Measurements from ENCODE around the gene OR6B2.
"Not testable (repeated sequence)": the region's sequence is repeated elsewhere in the genome, so short reads cannot be mapped to it uniquely, and the experiment has no call there.

The OR6B2 gene

GRCh38 chr2:240030379-240031094 is at the start of gene OR6B2:
TSS of gene OR6B2 (minus strand) at chr2:240030429. CDS start at chr2:240030429, 0 bp downstream.
- DNase-seq = no peak

- DNase-seq = no peak
Measured at GRCh38 chr2:240078631-240079030, 48.4 kb upstream of the OR6B2 start.

DNA sequence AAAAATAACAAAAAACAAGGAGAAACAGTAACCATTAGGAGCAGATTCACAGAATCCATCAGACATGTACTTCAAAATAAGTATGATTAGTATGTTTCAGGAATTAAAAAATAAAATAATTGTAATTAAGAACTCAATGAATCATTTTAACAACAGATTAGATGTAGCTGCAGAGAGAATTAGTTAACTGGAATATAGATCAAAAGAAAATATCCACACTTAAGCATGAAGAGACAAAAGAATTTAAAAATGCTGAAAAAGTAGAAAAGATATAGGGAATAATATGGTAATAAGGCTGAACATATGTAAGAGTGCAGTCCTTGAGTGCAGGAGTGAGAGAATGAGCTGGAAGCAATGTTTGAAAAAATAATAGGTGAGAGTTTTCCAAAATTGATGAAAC is 47.2 kb upstream of the OR6B2 start:
- DNase-seq = no peak

- DNase-seq = no peak
Measured at GRCh38 chr2:240074545-240074944, 44.3 kb upstream of the OR6B2 start.

- DNase-seq = no peak
Measured at GRCh38 chr2:240070907-240071306, 40.7 kb upstream of the OR6B2 start.

DNA sequence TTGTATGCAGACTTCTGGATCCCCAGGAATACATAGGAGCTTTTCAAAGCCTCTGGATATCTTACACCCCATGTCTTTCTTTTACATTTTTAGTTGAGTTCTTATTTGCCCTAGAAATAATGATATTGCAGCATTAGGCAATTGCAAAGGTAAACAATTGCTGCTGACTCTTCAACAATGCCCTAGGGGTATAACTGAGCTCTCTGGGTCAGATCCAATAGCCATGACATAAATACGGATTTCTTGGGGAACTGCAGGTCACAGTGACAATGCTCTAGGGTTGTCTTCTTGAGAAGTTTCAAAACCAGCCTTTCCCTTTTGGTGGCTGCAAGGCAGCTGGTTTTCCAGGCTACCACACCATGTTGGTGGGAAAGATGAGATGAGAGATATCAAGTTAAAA is 39.6 kb upstream of the OR6B2 start:
- no peak for DNase-seq

DNA sequence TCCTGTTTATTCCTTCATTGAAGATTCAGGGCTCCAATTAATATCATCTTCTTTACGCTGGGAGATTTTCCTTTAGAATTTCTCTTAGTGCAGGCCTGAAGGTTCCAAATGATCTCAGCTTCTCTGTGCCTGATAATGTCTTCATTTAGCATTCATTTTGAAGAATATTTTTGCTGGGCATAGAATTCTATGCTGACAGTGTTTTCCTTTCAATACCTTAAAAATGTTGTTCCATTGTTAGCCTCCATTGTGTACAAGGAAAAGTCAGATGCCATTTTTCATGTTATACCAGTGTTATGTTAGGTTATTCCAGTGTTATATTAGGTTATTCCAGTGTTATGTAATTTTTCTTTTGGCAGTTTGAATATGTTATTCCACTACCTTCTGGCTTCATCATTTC is 38.0 kb upstream of the OR6B2 start:
- no peak for DNase-seq

- DNase-seq = no peak
Measured at GRCh38 chr2:240066489-240066888, 36.3 kb upstream of the OR6B2 start.

DNA sequence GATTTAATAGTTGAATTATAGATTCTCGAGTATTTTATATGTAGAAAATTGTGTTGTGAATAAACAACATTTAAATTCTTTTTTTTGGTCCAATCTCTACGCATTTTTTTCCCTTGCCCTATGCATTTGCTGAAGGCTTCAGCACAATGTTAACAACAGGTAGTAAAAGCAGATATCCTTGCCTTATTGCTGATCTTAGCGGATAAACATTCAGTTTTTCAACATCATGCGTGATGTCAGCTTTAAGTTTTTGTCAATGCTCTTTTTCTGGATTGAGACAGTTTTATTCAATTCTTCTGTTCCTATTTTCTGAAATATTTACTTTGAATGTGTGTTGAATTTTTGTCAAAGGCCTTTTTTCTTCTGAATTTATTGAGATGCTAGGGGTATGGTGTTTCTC is 34.7 kb upstream of the OR6B2 start:
- DNase-seq = no peak

GRCh38 chr2:240060977-240061591 is 30.9 kb upstream of the OR6B2 start:
- DNase-seq = peak; percentile 48

DNA sequence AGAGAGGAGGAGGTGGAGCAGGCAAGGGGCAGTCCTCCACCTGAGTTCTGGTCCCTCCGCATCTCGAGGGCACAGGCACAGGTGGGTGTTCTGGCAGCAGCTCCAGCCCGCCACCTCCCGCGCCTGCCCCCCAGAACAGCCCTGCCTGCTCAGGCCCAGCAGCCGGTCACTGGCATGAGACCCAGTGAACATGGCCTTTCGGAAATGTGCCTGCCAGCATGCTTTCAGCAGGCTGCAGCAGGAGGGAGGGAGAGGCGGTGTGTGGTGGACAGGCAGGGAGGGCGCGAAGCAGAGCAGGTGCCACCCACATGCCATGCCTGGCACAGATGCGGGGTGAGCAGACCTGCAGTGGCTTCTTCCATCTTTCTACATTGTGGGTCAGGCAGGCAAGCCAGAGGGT is 26.4 kb upstream of the OR6B2 start:
- DNase-seq = no peak

GRCh38 chr2:240055177-240055917 is 25.1 kb upstream of the OR6B2 start:
- DNase-seq = no peak

DNA sequence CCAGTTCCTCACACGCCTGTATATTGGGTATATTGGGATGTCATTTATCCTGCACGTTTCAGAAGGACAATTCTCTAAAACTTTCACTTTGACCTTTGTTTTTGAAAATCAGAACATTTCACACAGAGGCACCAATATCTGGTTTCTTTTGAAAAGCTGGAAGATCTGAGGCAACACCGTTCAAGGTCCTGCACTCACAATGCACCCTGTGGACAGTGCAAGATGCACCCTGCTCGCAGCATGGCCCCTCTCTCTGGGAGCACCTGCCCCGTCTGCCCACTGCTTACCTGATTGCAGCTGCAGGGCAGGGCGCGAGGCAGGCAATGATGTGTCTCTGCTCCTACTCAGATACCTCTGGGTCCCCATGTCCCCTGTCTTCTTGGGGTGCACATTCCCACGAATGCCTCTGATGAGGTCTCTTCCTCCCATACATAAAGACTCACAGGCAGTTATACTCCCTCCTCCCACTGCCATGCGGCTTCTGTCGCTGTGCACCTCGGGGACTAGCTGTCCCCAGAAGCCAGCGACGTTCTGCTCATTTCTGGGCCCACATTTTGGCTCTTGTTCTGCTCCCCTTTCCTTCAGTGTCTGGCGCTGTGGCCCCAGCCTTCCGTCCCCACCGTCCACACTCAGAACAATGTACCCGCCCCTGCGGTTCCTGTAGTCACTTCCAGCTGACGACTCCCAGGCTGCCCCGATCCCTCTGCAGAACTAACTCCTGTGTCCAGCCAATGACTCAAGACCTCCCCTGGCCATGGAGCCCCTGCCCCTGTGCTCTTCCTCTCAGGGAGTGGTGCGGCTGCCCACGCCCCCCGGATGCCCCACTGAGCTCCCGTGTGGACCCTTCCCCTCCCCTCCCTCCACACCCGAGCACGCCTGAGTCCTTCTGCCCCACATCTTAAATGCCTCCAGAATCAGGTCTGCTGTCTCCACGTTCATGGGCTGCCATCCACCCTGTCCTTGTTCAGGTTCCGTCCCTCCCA is 23.2 kb upstream of the OR6B2 start, which contains the start of gene OR6B3:
TSS of gene OR6B3 (minus strand) at position 349 of the 983 bp plus-strand sequence.
- DNase-seq = no peak

GRCh38 chr2:240052524-240052923 is 22.3 kb upstream of the OR6B2 start:
- no peak for DNase-seq

DNA sequence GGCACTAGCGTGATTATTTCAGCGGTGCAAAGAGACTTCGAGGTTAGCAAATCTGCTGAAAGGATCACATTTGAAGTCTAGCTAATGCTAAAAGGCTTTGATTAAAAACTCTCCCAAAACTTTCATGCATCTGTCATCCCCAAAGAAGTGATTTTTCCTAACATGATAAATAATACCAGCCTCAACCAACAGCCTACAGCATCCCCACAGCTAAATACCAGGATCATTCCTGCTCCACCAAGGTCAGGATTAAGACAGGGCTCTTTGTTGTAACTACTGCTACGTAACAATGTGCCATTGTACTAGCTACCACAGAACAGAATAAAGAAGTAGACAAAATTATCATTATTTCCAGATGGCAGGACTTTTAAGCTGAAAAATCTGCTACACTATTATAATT is 21.5 kb upstream of the OR6B2 start:
- DNase-seq = no peak

DNA sequence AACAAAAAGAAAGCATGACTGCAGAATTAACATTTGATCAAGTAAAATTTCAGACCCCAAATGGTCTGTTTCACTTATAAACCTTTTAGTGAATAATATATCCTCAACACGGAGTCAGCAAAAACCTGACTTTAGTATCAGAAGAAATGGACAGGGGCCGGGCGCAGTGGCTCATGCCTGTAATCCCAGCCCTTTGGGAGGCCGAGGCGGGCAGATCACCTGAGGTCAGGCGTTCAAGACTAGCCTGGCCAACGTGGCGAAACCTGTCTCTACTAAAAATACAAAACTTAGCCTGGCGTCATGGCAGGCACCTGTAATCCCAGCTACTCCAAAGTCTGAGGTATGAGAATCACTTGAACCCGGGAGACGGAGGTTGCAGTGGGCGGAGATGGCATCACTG is 20.0 kb upstream of the OR6B2 start:
- no peak for DNase-seq

DNA sequence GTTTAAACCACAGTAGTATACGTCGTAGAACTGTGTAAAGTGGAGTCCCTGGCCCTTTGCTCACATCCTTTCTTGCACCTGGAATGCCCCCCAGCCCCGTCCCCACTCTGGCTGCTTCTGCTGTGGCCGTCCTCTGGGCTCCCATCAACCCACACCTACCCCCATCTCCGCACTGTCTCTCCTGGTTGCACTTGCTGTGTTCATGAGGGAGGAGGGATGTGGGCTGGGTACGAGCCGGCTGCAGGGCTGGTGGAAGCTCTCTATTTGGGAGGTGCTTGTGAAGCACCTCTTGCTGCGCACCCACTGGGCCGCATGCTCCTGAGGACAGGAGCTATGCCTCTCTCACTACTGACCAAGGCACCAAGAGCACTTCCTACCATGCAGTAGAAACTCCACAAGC is 18.0 kb upstream of the OR6B2 start:
- DNase-seq = no peak

DNA sequence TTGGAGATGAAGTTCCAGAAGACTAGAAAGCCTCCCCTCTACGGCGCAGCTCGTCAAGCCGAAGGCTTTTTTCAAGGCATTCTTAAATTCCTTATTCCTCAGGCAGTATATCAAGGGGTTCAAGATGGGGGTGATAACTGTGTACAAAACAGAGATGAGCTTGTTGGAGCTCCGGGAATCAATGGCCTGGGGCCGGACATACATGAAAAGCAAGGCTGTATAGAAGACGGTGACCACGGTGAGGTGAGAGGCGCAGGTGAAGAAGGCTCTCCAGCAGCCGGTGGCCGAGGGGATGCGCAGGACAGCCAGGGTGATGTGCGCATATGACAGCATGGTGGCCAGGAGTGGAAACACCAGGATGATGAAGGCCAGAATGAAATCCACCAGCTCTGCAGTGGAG is 14.9 kb upstream of the OR6B2 start:
- no peak for DNase-seq

DNA sequence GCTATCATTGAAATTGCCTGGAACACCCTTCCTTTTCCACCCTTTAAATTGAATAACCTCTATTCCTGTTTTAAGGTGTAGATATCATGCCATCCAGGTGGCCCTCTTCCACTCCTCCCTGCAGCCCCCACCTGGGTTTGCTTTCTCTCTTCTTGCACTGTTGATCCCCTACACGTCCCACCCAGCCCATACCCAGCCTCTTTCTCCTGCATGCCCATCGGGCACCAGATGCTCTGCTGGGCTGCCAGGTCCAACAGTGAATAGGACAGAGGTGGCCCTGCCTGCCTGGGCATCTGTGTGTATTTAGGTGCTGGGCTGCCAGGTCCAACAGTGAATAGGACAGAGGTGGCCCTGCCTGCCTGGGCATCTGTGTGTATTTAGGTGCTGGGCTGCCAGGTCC is 13.9 kb upstream of the OR6B2 start:
- DNase-seq = not testable (repeated sequence)

- DNase-seq = no peak
Measured at GRCh38 chr2:240043279-240043989, 13.2 kb upstream of the OR6B2 start.

DNA sequence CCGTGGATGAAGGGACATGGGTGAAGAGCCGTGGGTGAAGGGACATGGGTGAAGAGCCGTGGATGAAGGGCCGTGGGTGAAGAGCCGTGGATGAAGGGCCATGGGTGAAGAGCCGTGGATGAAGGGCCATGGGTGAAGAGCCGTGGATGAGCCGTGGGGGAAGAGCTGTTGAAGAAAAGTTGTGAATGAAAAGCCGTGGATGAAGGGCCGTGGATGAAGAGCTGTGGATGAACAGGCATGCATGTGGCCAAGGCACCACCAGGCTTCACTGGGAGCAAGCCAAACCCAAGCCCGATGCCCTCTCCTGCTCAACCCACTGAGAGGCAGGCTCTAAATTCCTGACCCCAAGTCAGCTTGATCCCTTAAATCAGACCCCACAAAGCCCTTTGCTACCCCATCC is 12.5 kb upstream of the OR6B2 start:
- no peak for DNase-seq

- no peak for DNase-seq
Measured at GRCh38 chr2:240041363-240041762, 11.1 kb upstream of the OR6B2 start.

All from NCI-H1436 (cell line).